Hematopoietic multipotent progenitor cell treated with erythropoietin and hydrocortisone succinate and interleukin-3 and kit ligand, for 15 days (in vitro differentiated cells): ENCODE data around the gene E4F1.
"Not testable (repeated sequence)": the region's sequence is repeated elsewhere in the genome, so short reads cannot be mapped to it uniquely, and the experiment has no call there.

ENCODE experiments used
- DNase-seq: peaks from one replicate; pipeline ENCODE4 v3.0.0-alpha.2; 2015; ENCODE audit warnings: low spot score

Gene E4F1

GRCh38 chr16:2190002-2190658, 33.3 kb upstream of the E4F1 start:
- DNase-seq = no peak

DNA sequence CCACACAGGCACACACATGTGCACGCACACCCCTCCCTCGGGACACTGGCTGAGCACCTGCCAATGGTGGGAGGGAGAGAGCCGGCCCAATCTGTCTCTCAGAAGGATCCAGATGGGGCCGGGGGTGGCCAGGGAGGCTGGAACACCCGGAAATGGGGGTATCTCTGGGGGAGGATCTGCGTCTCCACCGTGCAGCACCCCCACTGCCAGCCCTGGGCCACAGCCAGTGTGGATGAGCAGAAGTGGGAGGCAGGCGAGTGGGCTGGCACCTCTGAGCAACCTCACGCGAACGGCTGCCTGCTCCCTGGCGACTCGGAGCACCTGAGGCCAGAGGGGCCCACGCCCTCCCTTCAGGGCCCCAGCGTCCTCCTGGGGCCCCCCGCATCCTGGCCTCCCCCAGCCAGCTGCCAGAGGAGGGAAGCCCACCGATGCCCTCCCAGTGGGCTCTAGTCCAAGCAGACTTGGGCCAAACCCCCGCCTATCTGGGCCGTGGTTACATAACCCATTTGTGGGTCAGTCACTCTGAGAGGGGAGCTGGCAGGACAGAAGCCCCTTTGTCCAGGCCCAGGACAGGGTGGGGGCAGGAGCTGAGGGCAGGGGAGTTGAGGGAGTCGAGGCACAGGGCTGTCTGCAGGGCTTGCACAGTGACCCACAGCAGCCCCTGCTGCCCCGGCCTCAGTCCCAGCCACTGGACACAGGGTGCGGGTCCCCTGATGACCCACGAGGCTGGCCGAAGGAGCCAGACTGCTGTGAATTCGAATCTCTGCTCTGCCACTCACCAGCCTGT, 32.5 kb upstream of the E4F1 start:
- no peak for DNase-seq

DNA sequence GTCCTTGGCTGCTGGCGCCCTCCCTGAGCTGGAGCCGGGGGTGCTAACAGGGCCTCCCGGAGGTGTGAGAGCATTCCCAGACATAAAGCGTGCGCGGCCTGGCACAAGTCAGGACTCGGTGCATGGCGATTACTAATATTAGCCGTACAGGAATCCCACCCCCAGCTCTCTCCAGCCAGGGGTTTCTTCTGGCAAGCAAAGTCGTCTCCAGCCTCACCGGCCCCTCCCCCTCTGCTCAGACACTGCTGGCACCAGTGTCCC, 32.0 kb upstream of the E4F1 start:
- no peak for DNase-seq

DNA sequence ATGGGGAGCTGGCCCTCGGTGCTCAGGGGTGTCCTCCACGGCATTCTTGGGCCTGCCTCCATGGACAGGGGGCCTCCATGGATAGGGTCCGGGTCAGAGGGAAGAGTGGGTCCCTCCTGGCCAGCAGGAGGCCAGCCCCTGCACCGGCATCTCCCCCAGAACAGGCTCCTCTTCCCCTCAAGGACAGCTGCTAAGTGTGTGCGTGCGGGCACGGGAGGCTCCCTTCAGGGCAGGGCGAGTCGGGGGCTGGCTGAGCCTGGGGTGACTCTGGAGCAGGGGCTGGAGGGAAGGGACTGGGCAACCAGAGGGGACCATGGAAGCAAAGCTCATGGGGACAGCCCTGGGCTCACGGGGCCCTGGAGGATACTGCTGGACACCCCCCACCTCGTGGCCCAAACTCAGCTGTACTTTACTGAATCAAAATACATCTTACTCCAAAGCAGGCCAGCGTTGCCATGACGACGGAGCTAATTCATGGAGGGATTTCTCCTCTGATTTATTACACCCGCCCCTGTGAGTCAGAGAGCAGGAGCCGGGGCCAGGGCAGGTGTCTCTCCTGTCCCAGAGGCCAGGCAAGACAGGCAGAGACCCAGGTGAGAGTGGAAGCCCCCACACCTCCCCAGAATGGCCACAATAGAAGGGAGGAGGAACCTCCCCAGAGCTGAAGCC, 29.1 kb upstream of the E4F1 start:
- no peak for DNase-seq

GRCh38 chr16:2194852-2195321, 28.5 kb upstream of the E4F1 start:
- peak; percentile 61 for DNase-seq

GRCh38 chr16:2195322-2196161, 27.8 kb upstream of the E4F1 start:
- no peak for DNase-seq

DNA sequence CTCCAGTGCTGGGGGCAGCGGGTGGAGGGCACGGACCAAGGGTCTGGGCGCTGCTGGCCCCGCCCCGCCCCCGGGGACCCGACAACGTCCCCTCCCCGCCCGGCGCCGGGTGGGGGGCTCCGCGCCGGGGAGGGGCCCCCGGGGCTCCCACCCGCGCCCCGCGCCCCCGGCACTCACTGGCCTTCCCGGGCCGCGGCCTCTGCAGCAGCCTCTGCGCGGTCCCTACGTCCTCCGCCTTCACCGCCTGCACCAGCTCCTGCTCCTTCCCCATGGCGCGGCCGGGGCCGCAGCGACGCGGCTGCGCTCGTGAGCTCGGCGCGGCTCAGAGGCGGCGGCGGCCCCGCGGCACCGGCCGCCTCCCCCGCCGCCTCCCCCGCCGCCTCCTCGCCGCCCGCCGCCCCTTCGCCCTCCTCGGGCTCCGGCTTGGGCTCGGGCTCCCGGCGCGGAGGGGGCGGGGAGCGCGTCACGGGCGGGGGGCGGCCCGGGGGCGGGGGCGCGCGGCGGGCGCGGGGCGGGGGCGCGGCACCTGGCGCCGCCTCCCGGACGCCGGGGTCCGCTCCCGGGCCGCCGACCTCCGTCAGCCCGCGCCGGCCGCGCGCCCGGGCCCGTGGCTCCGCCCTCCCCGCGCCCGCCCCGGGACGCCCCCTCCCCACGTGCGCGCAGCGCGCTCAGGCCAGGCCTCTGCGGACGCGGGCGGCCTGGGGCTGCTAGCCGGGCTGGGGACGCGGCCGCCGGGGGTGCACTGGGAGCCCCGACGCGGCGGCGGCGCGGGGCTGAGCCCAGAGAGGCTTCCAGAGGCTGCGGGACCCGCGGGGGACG, 27.0 kb upstream of the E4F1 start, which contains the start of gene CASKIN1:
Gene CASKIN1 (minus strand): TSS at position 444 of the 819 bp plus-strand sequence. CDS start 173 bp downstream, at position 271.
- DNase-seq = no peak

- no peak for DNase-seq
Measured at GRCh38 chr16:2196981-2197511, 26.3 kb upstream of the E4F1 start.

DNA sequence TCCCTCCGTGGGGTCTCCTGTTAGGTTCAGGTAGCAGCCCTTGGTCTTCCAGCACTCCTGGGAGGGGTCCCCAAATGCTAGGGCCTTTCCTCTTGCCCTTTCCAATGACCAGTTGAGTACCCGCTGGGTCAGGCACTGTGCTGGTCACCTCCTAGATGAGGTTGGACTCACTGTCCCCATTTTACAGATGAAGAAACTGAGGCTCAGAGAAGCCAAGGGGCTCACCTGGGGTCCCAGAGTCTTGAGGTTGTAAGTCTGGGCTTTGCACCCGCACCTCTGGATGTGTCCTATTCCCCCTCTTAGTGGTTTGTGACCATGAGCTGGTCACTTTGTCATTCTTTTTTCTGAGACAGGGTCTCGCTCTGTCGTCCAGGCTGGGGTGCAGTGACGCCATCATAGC, 25.6 kb upstream of the E4F1 start:
- no peak for DNase-seq

- no peak for DNase-seq
Measured at GRCh38 chr16:2198283-2198682, 25.1 kb upstream of the E4F1 start.

- DNase-seq = no peak
Measured at GRCh38 chr16:2199095-2199494, 24.3 kb upstream of the E4F1 start.

GRCh38 chr16:2199621-2200139, 23.7 kb upstream of the E4F1 start:
- DNase-seq = no peak

- no peak for DNase-seq
Measured at GRCh38 chr16:2200313-2200712, 23.1 kb upstream of the E4F1 start.

- not testable (repeated sequence) for DNase-seq
Measured at GRCh38 chr16:2203119-2203688, 20.2 kb upstream of the E4F1 start.

- DNase-seq = no peak
Measured at GRCh38 chr16:2204416-2205103, 18.8 kb upstream of the E4F1 start.

DNA sequence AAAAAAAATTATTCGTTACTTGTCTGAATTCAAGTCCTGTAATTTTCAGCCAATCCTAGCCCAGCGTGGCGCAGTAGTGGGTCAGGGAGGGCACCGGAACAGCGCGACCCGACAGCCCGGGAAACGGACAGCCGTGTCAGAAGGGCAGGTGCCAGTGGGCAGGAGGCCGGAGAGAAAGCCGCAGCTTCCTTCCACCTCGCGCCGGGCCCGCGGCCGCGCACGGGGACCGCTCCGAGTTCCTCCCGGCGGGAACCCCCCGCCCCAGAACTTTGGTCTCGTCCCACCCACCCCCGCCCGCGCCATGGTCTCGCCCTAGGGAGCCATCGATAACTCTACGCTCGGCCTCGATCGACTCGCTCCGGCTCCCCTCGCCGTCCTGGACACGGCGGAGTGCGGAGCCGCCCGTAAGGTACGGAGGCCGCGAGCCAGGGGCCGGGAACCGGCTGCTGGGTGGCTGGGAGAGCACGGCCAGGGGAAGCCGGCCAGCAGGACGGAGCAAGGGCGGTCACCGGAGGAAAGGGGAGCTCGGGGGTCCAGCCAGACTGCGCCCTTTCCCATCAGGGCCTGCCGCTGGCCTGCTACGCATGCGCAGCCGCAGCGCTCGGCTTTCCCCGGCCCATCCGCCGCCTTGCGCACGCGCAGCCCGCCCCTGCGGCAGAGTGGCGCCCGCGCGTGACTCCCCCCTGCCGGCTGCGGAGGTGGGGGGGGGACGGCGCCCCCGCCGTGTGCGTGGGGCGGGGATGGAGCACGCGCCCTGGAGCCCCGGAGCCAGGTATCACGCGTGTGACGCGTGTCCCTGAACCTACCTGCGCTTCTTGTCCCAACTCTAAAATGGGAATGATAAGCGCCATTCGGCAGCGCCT, 18.1 kb upstream of the E4F1 start, which contains the start of gene MLST8:
Gene MLST8 (plus strand): TSS at position 351 of the 863 bp plus-strand sequence. CDS start 632 bp downstream, outside the sequence.
- peak; percentile 90 for DNase-seq

DNA sequence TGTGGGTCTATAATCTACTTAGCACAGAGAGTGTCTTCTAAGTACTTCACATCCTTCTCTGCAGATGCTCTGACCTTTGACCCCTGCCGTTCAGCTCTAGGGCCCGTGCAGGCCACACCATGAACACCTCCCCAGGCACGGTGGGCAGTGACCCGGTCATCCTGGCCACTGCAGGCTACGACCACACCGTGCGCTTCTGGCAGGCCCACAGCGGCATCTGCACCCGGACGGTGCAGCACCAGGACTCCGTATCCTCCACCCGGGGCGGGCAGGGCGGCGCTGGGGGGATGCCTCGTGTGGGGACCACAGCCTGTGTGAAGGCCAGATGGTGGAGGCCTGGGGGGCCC, 17.5 kb upstream of the E4F1 start:
- no peak for DNase-seq

DNA sequence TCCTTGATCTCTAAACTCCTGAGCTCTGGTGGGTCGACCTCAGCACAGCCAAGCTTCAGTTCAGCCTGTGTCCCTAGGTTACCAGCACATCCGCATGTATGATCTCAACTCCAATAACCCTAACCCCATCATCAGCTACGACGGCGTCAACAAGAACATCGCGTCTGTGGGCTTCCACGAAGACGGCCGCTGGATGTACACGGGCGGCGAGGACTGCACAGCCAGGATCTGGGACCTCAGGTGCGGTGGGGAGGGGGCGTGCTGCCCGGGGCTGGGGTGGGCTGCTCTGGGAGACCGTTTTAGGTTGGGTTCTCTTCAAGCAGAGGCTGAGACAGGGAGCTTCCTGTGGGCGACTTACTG, 17.0 kb upstream of the E4F1 start:
- DNase-seq = no peak
